HepG2 (cell line): ENCODE data around the gene NRL. TPM values are rescaled to one million over a fixed set of nuclear protein-coding genes. Genes with fewer than 3 reads are reported as not detected.

Experiments used
- ATM ChIP-seq: fragments of 450-650 bp; IDR thresholded peaks from 2 replicates; pipeline ENCODE4 v1.7.1; 2017; ENCODE audit warnings: mild to moderate bottlenecking, borderline replicate concordance
- CBX2 ChIP-seq, 2 experiments: fragments of 200-600 bp in 1 of 2; sonication (generic); formaldehyde crosslinking in 1 of 2; IDR thresholded peaks; 2 replicates each; pipeline versions ENCODE4 v1.7.0 to v1.8.1; 2018 to 2022; ENCODE audit warnings: low read depth in 2 of 2, low read length in 1 of 2, mild to moderate bottlenecking in 1 of 2, missing genetic modification reagents in 1 of 2
- ESRRA ChIP-seq: sonication (generic); formaldehyde crosslinking; IDR thresholded peaks from 2 replicates; pipeline ENCODE4 v1.5.1; 2020; ENCODE audit warnings: mild to moderate bottlenecking, low read depth, missing genetic modification reagents
- FOXK1 ChIP-seq: sonication (generic); formaldehyde crosslinking; IDR thresholded peaks from 2 replicates; pipeline ENCODE4 v1.4.0; 2020; ENCODE audit warnings: low read depth, missing genetic modification reagents, borderline replicate concordance
- HES4 ChIP-seq: sonication (generic); formaldehyde crosslinking; IDR thresholded peaks from 2 replicates; pipeline ENCODE4 v1.9.0; 2021; ENCODE audit warnings: mild to moderate bottlenecking, missing genetic modification reagents, borderline replicate concordance
- HNRNPL ChIP-seq: fragments of 200-400 bp; formaldehyde crosslinking; IDR thresholded peaks from 2 replicates; pipeline ENCODE4 v1.6.1; 2017; ENCODE audit warnings: mild to moderate bottlenecking, low read depth, low read length
- HNRNPUL1 ChIP-seq: fragments of 200-400 bp; formaldehyde crosslinking; IDR thresholded peaks from 2 replicates; pipeline ENCODE4 v1.6.1; 2017; ENCODE audit warnings: low read depth, mild to moderate bottlenecking, low read length, moderate library complexity
- MED13 ChIP-seq: sonication (generic); formaldehyde crosslinking; IDR thresholded peaks from 2 replicates; pipeline ENCODE4 v1.5.0; 2020; ENCODE audit warnings: missing genetic modification reagents
- MEF2D ChIP-seq: sonication (generic); formaldehyde crosslinking; IDR thresholded peaks from 2 replicates; pipeline ENCODE4 v1.5.1; 2020; ENCODE audit warnings: mild to moderate bottlenecking, missing genetic modification reagents
- PATZ1 ChIP-seq: sonication (generic); formaldehyde crosslinking; IDR thresholded peaks from 2 replicates; pipeline ENCODE4 v1.4.0; 2020; ENCODE audit warnings: missing genetic modification reagents
- RAD51 ChIP-seq: fragments of 450-650 bp; IDR thresholded peaks from 2 replicates; pipeline ENCODE4 v1.6.1; 2016; ENCODE audit warnings: borderline replicate concordance
- SIN3B ChIP-seq: fragments of 150-350 bp; IDR thresholded peaks from 2 replicates; pipeline ENCODE4 v1.6.1; 2014; ENCODE audit warnings: low read length
- SP1 ChIP-seq, 2 experiments: fragments of 450-650 bp in 1 of 2; sonication (generic) in 1 of 2; formaldehyde crosslinking in 1 of 2; IDR thresholded peaks; 2 replicates each; pipeline versions ENCODE4 v1.4.0 to v1.6.1; 2016 to 2020; ENCODE audit warnings: missing genetic modification reagents in 1 of 2
- STAT5B ChIP-seq: sonication (generic); formaldehyde crosslinking; IDR thresholded peaks from 2 replicates; pipeline ENCODE4 v1.4.0; 2020; ENCODE audit warnings: missing genetic modification reagents
- STAT6 ChIP-seq: sonication (generic); formaldehyde crosslinking; IDR thresholded peaks from 2 replicates; pipeline ENCODE4 v1.4.0; 2020; ENCODE audit warnings: missing genetic modification reagents, mild to moderate bottlenecking, borderline replicate concordance
- YEATS2 ChIP-seq: sonication (generic); formaldehyde crosslinking; IDR thresholded peaks from 2 replicates; pipeline ENCODE4 v1.4.0; 2020; ENCODE audit warnings: missing genetic modification reagents, borderline replicate concordance
- ZBTB8A ChIP-seq: sonication (generic); formaldehyde crosslinking; IDR thresholded peaks from 2 replicates; pipeline ENCODE4 v1.4.0; 2020; ENCODE audit warnings: mild to moderate bottlenecking, low read depth, missing genetic modification reagents, borderline replicate concordance
- ZNF160 ChIP-seq: sonication (generic); formaldehyde crosslinking; IDR thresholded peaks from 2 replicates; pipeline ENCODE4 v1.8.0; 2022; ENCODE audit warnings: mild to moderate bottlenecking, inconsistent platforms, missing genetic modification reagents
- ZNF788 ChIP-seq: sonication (generic); formaldehyde crosslinking; IDR thresholded peaks from 2 replicates; pipeline ENCODE4 v1.5.0; 2020; ENCODE audit warnings: mild to moderate bottlenecking, missing genetic modification reagents, borderline replicate concordance
- ZNF816 ChIP-seq: sonication (generic); formaldehyde crosslinking; IDR thresholded peaks from 2 replicates; pipeline ENCODE4 v1.8.0; 2022; ENCODE audit warnings: missing genetic modification reagents, mild to moderate bottlenecking, borderline replicate concordance
- polyA plus RNA-seq, 8 experiments: library from polyadenylated mRNA; depleted of rRNA in 3 of 8; stranded (reverse) in 7 of 8; unstranded in 1 of 8; fragments of >200 nt; fragmentation: Illumina TruSeq in 4 of 8; extraction: Trizol in 4 of 8; gene quantifications; 2 replicates each; pipeline versions ENCODE4 v1.2.1 to v1.2.3, GENCODE V29; 2011 to 2016; ENCODE audit warnings: low read depth in 4 of 8, missing spikeins in 1 of 8, mixed read lengths in 1 of 8; ENCODE audit not compliant: insufficient read depth in 1 of 8
- total RNA-seq, 5 experiments: library from RNA; depleted of rRNA; stranded (reverse); fragments of >200 nt; fragmentation: Illumina TruSeq; extraction: Trizol; gene quantifications; 2 replicates each; pipeline ENCODE4 v1.2.3, GENCODE V29; 2016; ENCODE audit warnings: low read depth in 1 of 5
- TF ChIP-seq, protein P1 (sequence below): sonication (generic); formaldehyde crosslinking; IDR thresholded peaks from 2 replicates; pipeline ENCODE4 v1.4.0; 2020; ENCODE audit warnings: mild to moderate bottlenecking, missing genetic modification reagents
- TF ChIP-seq, protein P2 (sequence below): sonication (generic); formaldehyde crosslinking; IDR thresholded peaks from 2 replicates; pipeline ENCODE4 v1.9.0; 2022; ENCODE audit warnings: low read depth, missing genetic modification reagents

Gene NRL
- total and polyA plus RNA-seq, 2 of the 13 experiments (the other 11 are each of a cell fraction or from before 2014, with no cell fraction given), result 2.5 to 4.7 TPM

DNA sequence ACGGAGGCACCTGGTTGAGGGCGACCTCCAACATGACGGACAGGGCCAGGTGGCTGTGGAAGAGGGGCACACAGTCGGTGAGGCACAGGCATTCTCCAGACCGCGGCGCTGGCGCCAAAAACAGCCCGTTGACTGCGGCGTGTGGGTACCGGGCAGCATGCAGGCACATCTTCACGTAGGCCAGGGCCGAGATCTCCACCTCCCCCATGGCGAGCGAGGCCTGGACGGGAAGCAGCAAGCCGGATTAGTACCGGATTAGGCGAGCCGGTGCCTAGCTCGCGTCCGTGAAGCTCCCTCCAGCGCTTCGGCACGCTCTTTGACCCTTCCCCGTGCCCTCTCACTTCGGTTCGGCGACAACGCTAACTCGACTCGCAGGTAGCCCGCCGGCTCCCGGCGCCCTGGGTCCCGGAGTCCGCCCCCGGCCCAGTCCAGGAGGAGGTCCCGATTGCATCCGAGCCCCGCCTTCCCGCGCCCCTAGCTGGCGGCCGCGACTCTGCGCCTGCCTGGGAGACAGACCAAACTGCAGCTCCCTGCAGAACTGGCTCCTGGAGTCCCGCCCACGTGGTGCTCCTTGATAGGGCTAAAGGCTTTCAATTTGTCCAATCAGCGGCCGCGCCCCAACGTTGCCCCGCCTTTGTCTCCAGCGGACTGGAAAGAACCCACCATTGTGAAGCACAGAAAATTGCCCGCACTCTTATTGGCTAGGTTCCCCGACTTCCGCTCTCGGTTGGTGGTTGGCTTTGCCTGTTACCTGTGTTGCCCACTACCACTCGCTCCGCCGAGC is 26.5 kb upstream of the NRL start, which contains the start of gene EMC9 (continued):
- TF ChIP-seq HES4 (CRISPR knock-in tag) (no peak), FOXK1 (CRISPR knock-in tag) (peak; percentile 68; the same call in 1 of the 2 replicates), PATZ1 (CRISPR knock-in tag) (peak; percentile 78; the same call in 1 of the 2 replicates), ZBTB8A (CRISPR knock-in tag) (no peak), ATM (no peak), MED13 (peak; percentile 95), HNRNPUL1 (no peak), STAT6 (CRISPR knock-in tag) (peak; percentile 92), ZNF160 (CRISPR knock-in tag) (peak; percentile 92), MEF2D (peak; percentile 94), ZNF816 (CRISPR knock-in tag) (no peak), SIN3B (peak; percentile 68; the same call in 1 of the 2 replicates), CBX2 (IDR thresholded peaks at IDR 0.05; ENCODE audit: low read depth, low read length) (no peak), CBX2 (CRISPR knock-in tag; IDR thresholded peaks at IDR 0.05; ENCODE audit: low read depth) (peak; percentile 96), STAT5B (0 out of 2 replicates have a peak, but pooled peaks have one; percentile 14), ZNF788 (CRISPR knock-in tag) (peak; percentile 75), SP1 (IDR thresholded peaks at IDR 0.05) (no peak), SP1 (CRISPR knock-in tag; IDR thresholded peaks at IDR 0.05) (peak; percentile 92), YEATS2 (CRISPR knock-in tag) (peak; percentile 87), ESRRA (CRISPR knock-in tag) (peak; percentile 75; the same call in 1 of the 2 replicates), RAD51 (peak; percentile 39; the same call in 1 of the 2 replicates), HNRNPL (peak; percentile 92)
- TF ChIP-seq, protein P1, sequence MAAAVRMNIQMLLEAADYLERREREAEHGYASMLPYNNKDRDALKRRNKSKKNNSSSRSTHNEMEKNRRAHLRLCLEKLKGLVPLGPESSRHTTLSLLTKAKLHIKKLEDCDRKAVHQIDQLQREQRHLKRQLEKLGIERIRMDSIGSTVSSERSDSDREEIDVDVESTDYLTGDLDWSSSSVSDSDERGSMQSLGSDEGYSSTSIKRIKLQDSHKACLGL (CRISPR knock-in tag), result peak; percentile 95
- TF ChIP-seq, protein P2, sequence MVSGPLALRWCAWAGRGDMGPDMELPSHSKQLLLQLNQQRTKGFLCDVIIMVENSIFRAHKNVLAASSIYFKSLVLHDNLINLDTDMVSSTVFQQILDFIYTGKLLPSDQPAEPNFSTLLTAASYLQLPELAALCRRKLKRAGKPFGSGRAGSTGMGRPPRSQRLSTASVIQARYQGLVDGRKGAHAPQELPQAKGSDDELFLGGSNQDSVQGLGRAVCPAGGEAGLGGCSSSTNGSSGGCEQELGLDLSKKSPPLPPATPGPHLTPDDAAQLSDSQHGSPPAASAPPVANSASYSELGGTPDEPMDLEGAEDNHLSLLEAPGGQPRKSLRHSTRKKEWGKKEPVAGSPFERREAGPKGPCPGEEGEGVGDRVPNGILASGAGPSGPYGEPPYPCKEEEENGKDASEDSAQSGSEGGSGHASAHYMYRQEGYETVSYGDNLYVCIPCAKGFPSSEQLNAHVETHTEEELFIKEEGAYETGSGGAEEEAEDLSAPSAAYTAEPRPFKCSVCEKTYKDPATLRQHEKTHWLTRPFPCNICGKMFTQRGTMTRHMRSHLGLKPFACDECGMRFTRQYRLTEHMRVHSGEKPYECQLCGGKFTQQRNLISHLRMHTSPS (CRISPR knock-in tag), result peak; percentile 81
